GM19240 (cell line): Measurements from ENCODE around the gene PI4K2B.
"Not testable (repeated sequence)": the region's sequence is repeated elsewhere in the genome, so short reads cannot be mapped to it uniquely, and the experiment has no call there.

Experiments
- DNase-seq: peaks from one replicate; pipeline ENCODE4 v3.0.0; 2011; ENCODE audit warnings: low spot score; ENCODE audit not compliant: insufficient read length

Gene PI4K2B

GRCh38 chr4:25240754-25241210, 6.9 kb downstream of the PI4K2B start:
- not testable (repeated sequence) for DNase-seq

GRCh38 chr4:25242195-25242594, 8.4 kb downstream of the PI4K2B start:
- not testable (repeated sequence) for DNase-seq

GRCh38 chr4:25245181-25245580, 11.3 kb downstream of the PI4K2B start:
- DNase-seq: no peak

- DNase-seq: no peak
Measured at GRCh38 chr4:25246680-25247611, 13.1 kb downstream of the PI4K2B start.

- DNase-seq: not testable (repeated sequence)
Measured at GRCh38 chr4:25248875-25249274, 15.0 kb downstream of the PI4K2B start.

GRCh38 chr4:25249494-25249893, 15.7 kb downstream of the PI4K2B start:
- DNase-seq: not testable (repeated sequence)

GRCh38 chr4:25252230-25253070, 18.6 kb downstream of the PI4K2B start:
- DNase-seq: no peak

GRCh38 chr4:25253071-25253445, 19.2 kb downstream of the PI4K2B start:
- no peak for DNase-seq

- not testable (repeated sequence) for DNase-seq
Measured at GRCh38 chr4:25253786-25254185, 20.0 kb downstream of the PI4K2B start.

- no peak for DNase-seq
Measured at GRCh38 chr4:25258980-25259578, 25.2 kb downstream of the PI4K2B start.

- no peak for DNase-seq
Measured at GRCh38 chr4:25271866-25272265, 38.0 kb downstream of the PI4K2B start.

GRCh38 chr4:25280210-25280609, 46.4 kb downstream of the PI4K2B start:
- DNase-seq: no peak

GRCh38 chr4:25283948-25284347, 50.1 kb downstream of the PI4K2B start:
- DNase-seq: no peak

GRCh38 chr4:25284466-25284865, 50.6 kb downstream of the PI4K2B start:
- no peak for DNase-seq

- DNase-seq: no peak
Measured at GRCh38 chr4:25290490-25291067, 56.7 kb downstream of the PI4K2B start.

GRCh38 chr4:25291158-25291733, 57.4 kb downstream of the PI4K2B start:
- DNase-seq: no peak

GRCh38 chr4:25297528-25298242, 63.9 kb downstream of the PI4K2B start:
- DNase-seq: no peak

GRCh38 chr4:25299476-25300203, 65.8 kb downstream of the PI4K2B start:
- no peak for DNase-seq

GRCh38 chr4:25301471-25301870, 67.6 kb downstream of the PI4K2B start:
- no peak for DNase-seq

- DNase-seq: no peak
Measured at GRCh38 chr4:25302626-25303025, 68.8 kb downstream of the PI4K2B start.
